Ovary (tissue), 3 donors: ENCODE measurements around the gene BRD3.

Experiments
- EP300 ChIP-seq: sonication (generic); formaldehyde crosslinking; IDR thresholded peaks from one replicate; pipeline ENCODE4 v1.6.1; 2017; ENCODE audit warnings: antibody characterized with exemption
- POLR2A ChIP-seq: fragments of 450-650 bp; IDR thresholded peaks from one replicate; pipeline ENCODE4 v1.6.1; 2017; ENCODE audit warnings: antibody characterized with exemption, mild to moderate bottlenecking, moderate library complexity
- TF ChIP-seq, protein P1 (sequence below), 3 donors: fragments of 450-650 bp in 2 of 3; fragments of 200-600 bp in 1 of 3; IDR thresholded peaks; one replicate each; pipeline versions ENCODE4 v1.5.1 to v1.8.0; 2016 to 2022; ENCODE audit warnings: antibody characterized with exemption in 3 of 3, mild to moderate bottlenecking in 1 of 3
- donor health status: DM: no; HTN: no; CAD: no.

- TF ChIP-seq POLR2A (no peak), EP300 (no peak)
- TF ChIP-seq, protein P1, sequence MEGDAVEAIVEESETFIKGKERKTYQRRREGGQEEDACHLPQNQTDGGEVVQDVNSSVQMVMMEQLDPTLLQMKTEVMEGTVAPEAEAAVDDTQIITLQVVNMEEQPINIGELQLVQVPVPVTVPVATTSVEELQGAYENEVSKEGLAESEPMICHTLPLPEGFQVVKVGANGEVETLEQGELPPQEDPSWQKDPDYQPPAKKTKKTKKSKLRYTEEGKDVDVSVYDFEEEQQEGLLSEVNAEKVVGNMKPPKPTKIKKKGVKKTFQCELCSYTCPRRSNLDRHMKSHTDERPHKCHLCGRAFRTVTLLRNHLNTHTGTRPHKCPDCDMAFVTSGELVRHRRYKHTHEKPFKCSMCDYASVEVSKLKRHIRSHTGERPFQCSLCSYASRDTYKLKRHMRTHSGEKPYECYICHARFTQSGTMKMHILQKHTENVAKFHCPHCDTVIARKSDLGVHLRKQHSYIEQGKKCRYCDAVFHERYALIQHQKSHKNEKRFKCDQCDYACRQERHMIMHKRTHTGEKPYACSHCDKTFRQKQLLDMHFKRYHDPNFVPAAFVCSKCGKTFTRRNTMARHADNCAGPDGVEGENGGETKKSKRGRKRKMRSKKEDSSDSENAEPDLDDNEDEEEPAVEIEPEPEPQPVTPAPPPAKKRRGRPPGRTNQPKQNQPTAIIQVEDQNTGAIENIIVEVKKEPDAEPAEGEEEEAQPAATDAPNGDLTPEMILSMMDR (IDR thresholded peaks at IDR 0.05) = no peak
Observed at GRCh38 chr9:134053941-134054761, 13.7 kb downstream of the BRD3 start.
